HEK293 (cell line): ENCODE data around the gene AADAC.

ENCODE experiments used
- CTCF ChIA-PET: fragments of 350-600 bp; formaldehyde crosslinking; extraction: SDS; loops from one replicate; lab custom pipeline; 2021; ENCODE audit warnings: antibody characterized with exemption; lab: Yijun Ruan, JAX
- POLR2A ChIA-PET: fragments of 300-600 bp; formaldehyde crosslinking; extraction: SDS; loops from one replicate; lab custom pipeline; 2020; ENCODE audit warnings: antibody characterized with exemption, inconsistent platforms; lab: Yijun Ruan, JAX
- H3K27ac ChIP-seq: fragments of 200-500 bp; sonication (Bioruptor generic); 2 replicates; pipeline ENCODE4 v1.5.1; 2014; ENCODE audit warnings: low read depth, low read length, control low read depth, inconsistent platforms; ENCODE audit errors: extremely low read depth
- H3K36me3 ChIP-seq, 2 experiments: fragments of 200-500 bp in 1 of 2; sonication (Bioruptor generic) in 1 of 2; 1 replicate in 1 of 2; 2 replicates in 1 of 2; pipeline ENCODE4 v1.5.1; 2014 to 2017; ENCODE audit warnings: inconsistent platforms in 2 of 2, low read length in 2 of 2; ENCODE audit not compliant: control insufficient read depth in 2 of 2, insufficient read depth in 1 of 2
- H3K4me1 ChIP-seq: fragments of 200-500 bp; sonication (Bioruptor generic); 2 replicates; pipeline ENCODE4 v1.5.1; 2014; ENCODE audit warnings: mild to moderate bottlenecking, low read length, inconsistent platforms; ENCODE audit not compliant: control insufficient read depth, insufficient read depth
- H3K4me3 ChIP-seq: 2 replicates; pipeline ENCODE4 v1.5.1; 2011; ENCODE audit warnings: low read depth, mild to moderate bottlenecking, control low read depth, low read length, moderate library complexity
- H3K9me3 ChIP-seq: fragments of 200-500 bp; sonication (Bioruptor generic); 2 replicates; pipeline ENCODE4 v1.5.1; 2014; ENCODE audit warnings: low read depth, low read length, inconsistent platforms; ENCODE audit not compliant: control insufficient read depth, insufficient read depth
- BCL11B ChIP-seq: fragments of 450-650 bp; formaldehyde crosslinking; IDR thresholded peaks from 2 replicates; pipeline ENCODE4 v1.5.1; 2016; ENCODE audit warnings: low read depth, missing biosample characterization, missing genetic modification characterization
- FEZF1 ChIP-seq: fragments of 450-650 bp; formaldehyde crosslinking; IDR thresholded peaks from 2 replicates; pipeline ENCODE4 v1.5.1; 2016; ENCODE audit warnings: missing biosample characterization, missing genetic modification characterization
- ZBTB20 ChIP-seq: fragments of 450-650 bp; formaldehyde crosslinking; IDR thresholded peaks from 2 replicates; pipeline ENCODE4 v1.5.1; 2016; ENCODE audit warnings: missing biosample characterization, missing genetic modification characterization
- ZNF133 ChIP-seq: fragments of 450-650 bp; formaldehyde crosslinking; IDR thresholded peaks from 2 replicates; pipeline ENCODE4 v1.5.1; 2016; ENCODE audit warnings: missing biosample characterization, missing genetic modification characterization
- ZNF148 ChIP-seq: fragments of 450-650 bp; formaldehyde crosslinking; IDR thresholded peaks from 2 replicates; pipeline ENCODE4 v1.5.0; 2017; ENCODE audit warnings: missing biosample characterization, missing genetic modification characterization, borderline replicate concordance
- ZNF155 ChIP-seq: fragments of 450-650 bp; formaldehyde crosslinking; IDR thresholded peaks from 2 replicates; pipeline ENCODE4 v1.5.1; 2016; ENCODE audit warnings: missing biosample characterization, missing genetic modification characterization
- ZNF174 ChIP-seq: fragments of 450-650 bp; formaldehyde crosslinking; IDR thresholded peaks from 2 replicates; pipeline ENCODE4 v1.5.0; 2017; ENCODE audit warnings: missing biosample characterization, mild to moderate bottlenecking, missing genetic modification characterization
- ZNF266 ChIP-seq: fragments of 450-650 bp; formaldehyde crosslinking; IDR thresholded peaks from 2 replicates; pipeline ENCODE4 v1.5.1; 2016; ENCODE audit warnings: missing biosample characterization, missing genetic modification characterization, low read depth
- ZNF350 ChIP-seq: fragments of 450-650 bp; formaldehyde crosslinking; IDR thresholded peaks from 2 replicates; pipeline ENCODE4 v1.5.0; 2017; ENCODE audit warnings: missing biosample characterization, mild to moderate bottlenecking, missing genetic modification characterization
- ZNF391 ChIP-seq: fragments of 450-650 bp; formaldehyde crosslinking; IDR thresholded peaks from 2 replicates; pipeline ENCODE4 v1.5.1; 2016; ENCODE audit warnings: low read depth, missing biosample characterization, missing genetic modification characterization, borderline replicate concordance
- ZNF518A ChIP-seq: fragments of 450-650 bp; formaldehyde crosslinking; conservative IDR thresholded peaks from 2 replicates; pipeline ENCODE4 v1.5.1; 2016; ENCODE audit warnings: low read depth, missing biosample characterization, missing genetic modification characterization
- ZNF585B ChIP-seq: fragments of 450-650 bp; formaldehyde crosslinking; IDR thresholded peaks from 2 replicates; pipeline ENCODE4 v1.5.1; 2016; ENCODE audit warnings: missing biosample characterization, missing genetic modification characterization
- ZNF596 ChIP-seq: fragments of 450-650 bp; IDR thresholded peaks from 2 replicates; pipeline ENCODE4 v1.5.0; 2018; ENCODE audit warnings: missing biosample characterization, mild to moderate bottlenecking, missing genetic modification characterization, moderate library complexity
- ZNF600 ChIP-seq: fragments of 450-650 bp; formaldehyde crosslinking; IDR thresholded peaks from 2 replicates; pipeline ENCODE4 v1.5.1; 2016; ENCODE audit warnings: missing biosample characterization, missing genetic modification characterization
- ZNF626 ChIP-seq: fragments of 450-650 bp; sonication (Bioruptor Pico); formaldehyde crosslinking; IDR thresholded peaks from 2 replicates; pipeline ENCODE4 v1.5.1; 2018; ENCODE audit warnings: missing biosample characterization, missing genetic modification characterization, inconsistent platforms
- ZSCAN16 ChIP-seq: fragments of 450-650 bp; formaldehyde crosslinking; IDR thresholded peaks from 2 replicates; pipeline ENCODE4 v1.5.1; 2016; ENCODE audit warnings: missing biosample characterization, missing genetic modification characterization
- ZSCAN23 ChIP-seq: fragments of 450-650 bp; formaldehyde crosslinking; IDR thresholded peaks from 2 replicates; pipeline ENCODE4 v1.5.1; 2016; ENCODE audit warnings: missing biosample characterization, missing genetic modification characterization
- ZSCAN4 ChIP-seq: fragments of 450-650 bp; formaldehyde crosslinking; IDR thresholded peaks from 2 replicates; pipeline ENCODE4 v1.5.1; 2017; ENCODE audit warnings: missing biosample characterization, missing genetic modification characterization
- TF ChIP-seq, protein P1 (sequence below): fragments of 450-650 bp; formaldehyde crosslinking; IDR thresholded peaks from 2 replicates; pipeline ENCODE4 v1.5.1; 2016; ENCODE audit warnings: missing biosample characterization, missing genetic modification characterization
- TF ChIP-seq, protein P2 (sequence below): fragments of 450-650 bp; formaldehyde crosslinking; IDR thresholded peaks from 2 replicates; pipeline ENCODE4 v1.5.1; 2016; ENCODE audit warnings: missing biosample characterization, missing genetic modification characterization

AADAC gene

DNA sequence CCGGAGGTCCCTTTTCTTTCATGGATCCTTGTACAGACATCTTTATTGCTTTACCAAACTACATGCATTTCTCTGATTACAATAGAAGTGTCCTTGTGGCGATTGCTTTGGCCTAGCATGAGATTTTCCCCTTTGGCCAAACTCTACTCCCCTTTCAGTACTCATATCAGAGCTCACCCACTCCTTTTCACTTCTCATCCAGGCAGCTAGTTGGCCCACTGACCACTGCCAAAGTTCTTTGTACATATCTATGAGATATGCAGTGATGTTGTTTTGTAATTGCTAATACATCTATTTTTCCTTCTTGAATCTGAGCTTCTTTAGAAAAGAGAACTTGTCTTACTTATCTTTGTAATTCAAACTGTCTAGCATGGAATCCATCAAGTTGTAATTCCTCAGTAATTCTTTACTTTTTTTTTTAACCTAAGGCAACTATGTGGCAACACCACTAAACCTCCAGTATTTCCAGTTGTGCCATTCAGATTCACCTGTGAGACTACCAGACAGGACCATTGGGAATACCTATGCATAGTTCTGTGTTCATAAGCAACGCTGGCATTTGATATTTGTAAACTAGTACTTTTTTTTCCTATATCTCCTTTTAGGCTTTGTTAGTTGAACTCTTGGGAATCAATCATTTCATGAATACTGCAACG, 41.0 kb upstream of the AADAC start:
- CTCF ChIA-PET = interaction anchor here (0.7 to 1.2 kb wide), 2 partner anchors 14 to 28 kb away, joined by 3 read pairs; no protein-coding TSS in a partner anchor
- H3K9me3 ChIP-seq = no peaks in the 10 kb centered on the region
- no peak overlapping the region for H3K27ac ChIP-seq
- no peaks in the 10 kb centered on the region for H3K36me3 ChIP-seq
- POLR2A ChIA-PET = no interaction called here
- TF ChIP-seq ZNF133 (tag by site-specific recombination) (no peak), ZNF174 (tag by site-specific recombination) (no peak), ZNF585B (tag by site-specific recombination) (no peak), ZNF596 (tag by site-specific recombination) (no peak), BCL11B (tag by site-specific recombination) (no peak), ZNF626 (tag by site-specific recombination) (no peak), ZNF148 (no peak), ZNF350 (tag by site-specific recombination) (no peak), FEZF1 (tag by site-specific recombination) (no peak), ZNF391 (tag by site-specific recombination) (no peak), ZSCAN23 (tag by site-specific recombination) (no peak), ZNF518A (tag by site-specific recombination) (no peak), ZNF155 (tag by site-specific recombination) (no peak), ZSCAN4 (tag by site-specific recombination) (no peak), ZNF266 (no peak), ZSCAN16 (no peak), ZNF600 (tag by site-specific recombination) (no peak), ZBTB20 (tag by site-specific recombination) (no peak)
- TF ChIP-seq, protein P1, sequence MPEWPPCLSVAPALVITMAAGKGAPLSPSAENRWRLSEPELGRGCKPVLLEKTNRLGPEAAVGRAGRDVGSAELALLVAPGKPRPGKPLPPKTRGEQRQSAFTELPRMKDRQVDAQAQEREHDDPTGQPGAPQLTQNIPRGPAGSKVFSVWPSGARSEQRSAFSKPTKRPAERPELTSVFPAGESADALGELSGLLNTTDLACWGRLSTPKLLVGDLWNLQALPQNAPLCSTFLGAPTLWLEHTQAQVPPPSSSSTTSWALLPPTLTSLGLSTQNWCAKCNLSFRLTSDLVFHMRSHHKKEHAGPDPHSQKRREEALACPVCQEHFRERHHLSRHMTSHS (tag by site-specific recombination) = no peak
- TF ChIP-seq, protein P2, sequence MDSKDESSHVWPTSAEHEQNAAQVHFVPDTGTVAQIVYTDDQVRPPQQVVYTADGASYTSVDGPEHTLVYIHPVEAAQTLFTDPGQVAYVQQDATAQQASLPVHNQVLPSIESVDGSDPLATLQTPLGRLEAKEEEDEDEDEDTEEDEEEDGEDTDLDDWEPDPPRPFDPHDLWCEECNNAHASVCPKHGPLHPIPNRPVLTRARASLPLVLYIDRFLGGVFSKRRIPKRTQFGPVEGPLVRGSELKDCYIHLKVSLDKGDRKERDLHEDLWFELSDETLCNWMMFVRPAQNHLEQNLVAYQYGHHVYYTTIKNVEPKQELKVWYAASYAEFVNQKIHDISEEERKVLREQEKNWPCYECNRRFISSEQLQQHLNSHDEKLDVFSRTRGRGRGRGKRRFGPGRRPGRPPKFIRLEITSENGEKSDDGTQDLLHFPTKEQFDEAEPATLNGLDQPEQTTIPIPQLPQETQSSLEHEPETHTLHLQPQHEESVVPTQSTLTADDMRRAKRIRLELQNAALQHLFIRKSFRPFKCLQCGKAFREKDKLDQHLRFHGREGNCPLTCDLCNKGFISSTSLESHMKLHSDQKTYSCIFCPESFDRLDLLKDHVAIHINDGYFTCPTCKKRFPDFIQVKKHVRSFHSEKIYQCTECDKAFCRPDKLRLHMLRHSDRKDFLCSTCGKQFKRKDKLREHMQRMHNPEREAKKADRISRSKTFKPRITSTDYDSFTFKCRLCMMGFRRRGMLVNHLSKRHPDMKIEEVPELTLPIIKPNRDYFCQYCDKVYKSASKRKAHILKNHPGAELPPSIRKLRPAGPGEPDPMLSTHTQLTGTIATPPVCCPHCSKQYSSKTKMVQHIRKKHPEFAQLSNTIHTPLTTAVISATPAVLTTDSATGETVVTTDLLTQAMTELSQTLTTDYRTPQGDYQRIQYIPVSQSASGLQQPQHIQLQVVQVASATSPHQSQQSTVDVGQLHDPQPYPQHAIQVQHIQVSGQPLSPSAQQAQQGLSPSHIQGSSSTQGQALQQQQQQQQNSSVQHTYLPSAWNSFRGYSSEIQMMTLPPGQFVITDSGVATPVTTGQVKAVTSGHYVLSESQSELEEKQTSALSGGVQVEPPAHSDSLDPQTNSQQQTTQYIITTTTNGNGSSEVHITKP = no peak
- no peak overlapping the region for H3K4me3 ChIP-seq
- no peaks in the 10 kb centered on the region for H3K4me1 ChIP-seq
